GM11168 (cell line): ENCODE measurements around the gene FPGS.

Experiments used
- in situ Hi-C: fragments of 300-500 bp; cut with MboI; formaldehyde crosslinking; loops from one replicate; pipeline ENCODE4 v1.12.0; 2022; ENCODE audit warnings: low sequenced_read_pairs; ENCODE audit not compliant: unreplicated experiment

FPGS gene

DNA sequence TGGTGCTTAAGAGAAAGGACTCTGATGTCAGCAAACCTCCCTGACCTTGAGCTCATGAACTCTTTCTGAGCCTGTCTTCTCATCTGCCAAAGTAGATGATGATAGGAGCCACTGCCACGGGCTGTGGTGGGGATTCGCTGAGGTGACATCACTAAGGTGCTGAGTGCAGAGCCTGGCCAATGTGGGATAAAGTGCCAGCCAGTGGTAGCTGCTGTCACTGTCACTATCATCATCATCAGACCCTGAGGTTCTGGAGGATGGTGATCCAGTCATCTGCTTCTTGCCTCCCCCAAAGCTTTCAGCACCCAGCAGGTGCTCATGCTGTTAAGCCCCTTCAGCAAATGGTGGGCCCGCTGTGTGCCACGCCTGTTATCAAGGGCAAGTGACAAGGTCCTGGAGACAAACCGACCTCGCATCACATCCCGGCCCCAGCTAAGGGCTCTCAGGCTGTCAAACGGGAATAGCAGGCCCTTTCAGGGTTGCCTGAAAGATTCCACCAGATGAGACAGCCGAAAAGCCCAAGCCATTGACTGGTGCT lies 6.4 kb downstream of the FPGS start:
- in situ Hi-C loops = no loop called here

DNA sequence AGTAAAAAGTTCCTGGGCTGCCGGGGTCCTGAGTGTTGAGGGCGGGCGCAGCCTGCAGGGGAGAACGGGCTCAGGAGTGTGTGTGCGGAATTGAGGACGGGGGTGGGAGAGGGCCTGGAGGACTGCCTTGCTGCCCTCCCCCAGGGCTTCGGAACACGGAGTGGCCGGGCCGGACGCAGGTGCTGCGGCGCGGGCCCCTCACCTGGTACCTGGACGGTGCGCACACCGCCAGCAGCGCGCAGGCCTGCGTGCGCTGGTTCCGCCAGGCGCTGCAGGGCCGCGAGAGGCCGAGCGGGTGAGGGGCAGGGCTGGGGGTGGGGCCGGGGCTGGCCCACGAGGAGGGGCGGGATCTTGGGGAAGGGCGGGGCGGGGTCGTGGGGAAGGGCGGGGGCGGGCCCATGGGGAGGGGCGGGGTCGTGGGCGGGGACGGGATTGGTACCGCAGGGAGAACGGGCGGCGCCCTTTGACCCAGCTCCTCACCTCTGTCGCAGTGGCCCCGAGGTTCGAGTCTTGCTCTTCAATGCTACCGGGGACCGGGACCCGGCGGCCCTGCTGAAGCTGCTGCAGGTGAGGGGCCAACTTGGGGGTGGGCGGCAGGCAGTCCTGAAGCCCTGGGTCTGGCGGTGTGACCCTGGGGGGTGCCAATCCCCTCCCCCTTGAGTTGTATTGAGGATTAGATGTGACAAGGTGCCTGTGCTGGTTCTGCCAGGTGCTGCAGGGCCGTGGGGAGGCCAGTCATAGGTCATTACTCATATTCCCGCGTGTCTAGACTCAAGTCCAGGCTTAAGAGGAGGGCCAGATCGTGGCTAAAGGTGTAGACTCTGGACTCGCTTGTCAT lies 7.1 kb downstream of the FPGS start:
- in situ Hi-C loops = no loop called here

GRCh38 chr9:127810378-127811187 lies 7.9 kb downstream of the FPGS start:
- in situ Hi-C loops = no loop called here

GRCh38 chr9:127812011-127812410 lies 9.3 kb downstream of the FPGS start:
- in situ Hi-C loops = no loop called here

GRCh38 chr9:127812936-127813675 lies 10.4 kb downstream of the FPGS start:
- in situ Hi-C loops = no loop called here

DNA sequence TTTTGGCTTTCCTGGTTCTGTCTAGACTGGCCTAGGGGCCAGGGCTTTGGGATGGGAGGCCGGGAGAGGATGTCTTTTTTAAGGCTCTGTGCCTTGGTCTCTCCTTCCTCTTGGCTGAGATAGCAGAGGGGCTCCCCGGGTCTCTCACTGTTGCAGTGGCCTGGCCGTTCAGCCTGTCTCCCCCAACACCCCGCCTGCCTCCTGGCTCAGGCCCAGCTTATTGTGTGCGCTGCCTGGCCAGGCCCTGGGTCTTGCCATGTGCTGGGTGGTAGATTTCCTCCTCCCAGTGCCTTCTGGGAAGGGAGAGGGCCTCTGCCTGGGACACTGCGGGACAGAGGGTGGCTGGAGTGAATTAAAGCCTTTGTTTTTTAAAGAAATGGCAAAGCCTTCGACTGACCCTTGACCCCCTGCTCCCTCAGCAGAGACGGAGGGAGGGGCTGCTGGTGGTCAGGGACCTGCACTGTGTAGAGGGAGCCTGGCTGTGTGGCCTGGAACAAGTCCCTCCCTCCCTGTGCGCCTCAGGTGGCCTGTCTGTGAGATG lies 11.1 kb downstream of the FPGS start:
- in situ Hi-C loops = no loop called here

- in situ Hi-C loops = no loop called here
Measured at GRCh38 chr9:127814619-127815511, 12.2 kb downstream of the FPGS start.

GRCh38 chr9:127815512-127816361 lies 13.1 kb downstream of the FPGS start:
- in situ Hi-C loops = no loop called here

DNA sequence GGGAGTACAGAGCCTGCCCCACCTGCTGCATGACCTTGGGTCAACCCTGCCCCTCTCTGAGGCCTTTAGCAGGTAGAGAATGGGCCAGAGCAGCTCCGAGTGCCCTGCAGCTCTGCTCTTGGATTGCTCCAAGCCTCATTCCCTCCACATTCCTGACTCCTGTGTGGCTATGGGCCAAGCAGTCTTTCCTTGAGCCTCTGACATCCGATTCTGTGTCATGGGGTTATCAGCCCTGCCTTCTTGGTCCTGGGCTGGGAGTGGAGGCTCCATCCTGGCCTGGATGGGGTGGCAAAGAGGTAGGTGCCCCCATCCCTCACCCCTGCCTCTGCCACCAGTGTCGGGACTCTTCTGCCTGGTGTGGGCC lies 13.7 kb downstream of the FPGS start:
- in situ Hi-C loops = no loop called here

GRCh38 chr9:127816728-127817127 lies 14.0 kb downstream of the FPGS start:
- in situ Hi-C loops = no loop called here

GRCh38 chr9:127817881-127818434 lies 15.3 kb downstream of the FPGS start:
- in situ Hi-C loops = no loop called here

GRCh38 chr9:127818574-127818973 lies 15.9 kb downstream of the FPGS start:
- in situ Hi-C loops = no loop called here

- in situ Hi-C loops = no loop called here
Measured at GRCh38 chr9:127822108-127822507, 19.4 kb downstream of the FPGS start.

GRCh38 chr9:127825319-127826051 lies 22.8 kb downstream of the FPGS start:
- in situ Hi-C loops = no loop called here

- in situ Hi-C loops = no loop called here
Measured at GRCh38 chr9:127826253-127826913, 23.7 kb downstream of the FPGS start.

GRCh38 chr9:127828262-127829031 lies 25.8 kb downstream of the FPGS start:
- in situ Hi-C loops = no loop called here
